HG03060 (cell line): Measurements from ENCODE around the gene OGA.
A peak's percentile ranks its signal among the peaks of the same experiment; 100 is the strongest.

Source experiments
- ATAC-seq: cut with Tn5 transposase; IDR thresholded peaks from one replicate; pipeline ENCODE4 v1.9.1; 2021; ENCODE audit warnings: low read depth, moderate number of reproducible peaks; ENCODE audit not compliant: unreplicated experiment

OGA gene

GRCh38 chr10:101838416-101838970 lies 20.2 kb upstream of the OGA start:
- no peak for ATAC-seq

- ATAC-seq: no peak
Measured at GRCh38 chr10:101837748-101838147, 19.5 kb upstream of the OGA start.

- ATAC-seq: no peak
Measured at GRCh38 chr10:101835362-101835761, 17.1 kb upstream of the OGA start.

- no peak for ATAC-seq
Measured at GRCh38 chr10:101834341-101834740, 16.1 kb upstream of the OGA start.

GRCh38 chr10:101833466-101833865 lies 15.2 kb upstream of the OGA start:
- no peak for ATAC-seq

GRCh38 chr10:101832325-101832771 lies 14.1 kb upstream of the OGA start:
- ATAC-seq: no peak

GRCh38 chr10:101831169-101831811 lies 13.0 kb upstream of the OGA start:
- ATAC-seq: no peak

- peak; percentile 36 for ATAC-seq
Measured at GRCh38 chr10:101830322-101831168, 12.3 kb upstream of the OGA start.

- peak; percentile 12 for ATAC-seq
Measured at GRCh38 chr10:101829561-101830315, 11.5 kb upstream of the OGA start.

- ATAC-seq: no peak
Measured at GRCh38 chr10:101828766-101829551, 10.7 kb upstream of the OGA start.

GRCh38 chr10:101827919-101828600 lies 9.8 kb upstream of the OGA start:
- ATAC-seq: no peak

- no peak for ATAC-seq
Measured at GRCh38 chr10:101826852-101827434, 8.7 kb upstream of the OGA start.

- ATAC-seq: no peak
Measured at GRCh38 chr10:101824736-101825135, 6.5 kb upstream of the OGA start.

GRCh38 chr10:101818872-101819633 lies 809 bp upstream of the OGA start:
- peak; percentile 4 for ATAC-seq

- ATAC-seq: no peak
Measured at GRCh38 chr10:101817337-101818118, 716 bp downstream of the OGA start.

- ATAC-seq: no peak
Measured at GRCh38 chr10:101816913-101817336, 1.3 kb downstream of the OGA start.

GRCh38 chr10:101816376-101816775 lies 1.9 kb downstream of the OGA start:
- no peak for ATAC-seq
